ENCODE measurements around the gene ARID4A.
"Not testable (repeated sequence)": the region's sequence is repeated elsewhere in the genome, so short reads cannot be mapped to it uniquely, and the experiment has no call there.

Gene ARID4A

GRCh38 chr14:58292187-58292586 lies 6.2 kb upstream of the ARID4A start:
- no peak for DNase-seq

DNA sequence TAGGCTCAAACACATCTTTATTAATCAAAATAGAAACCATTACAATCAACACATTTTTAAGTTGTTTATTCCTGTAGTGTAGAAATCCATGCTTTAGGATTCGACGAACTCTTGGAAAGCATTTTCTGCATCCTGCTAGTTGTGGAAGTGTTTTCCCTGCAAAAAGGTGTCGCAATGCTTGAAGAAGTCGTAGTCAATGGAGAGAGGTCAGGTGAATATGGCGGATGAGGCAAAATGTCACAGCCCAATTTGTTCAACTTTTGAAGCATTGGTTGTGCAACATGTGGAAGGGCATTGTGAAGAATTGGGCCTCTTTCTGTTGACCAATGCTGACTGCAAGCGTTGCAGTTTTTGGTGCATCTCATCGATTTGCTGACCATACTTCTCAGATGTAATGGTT lies 4.2 kb upstream of the ARID4A start:
- DNase-seq: no peak

DNA sequence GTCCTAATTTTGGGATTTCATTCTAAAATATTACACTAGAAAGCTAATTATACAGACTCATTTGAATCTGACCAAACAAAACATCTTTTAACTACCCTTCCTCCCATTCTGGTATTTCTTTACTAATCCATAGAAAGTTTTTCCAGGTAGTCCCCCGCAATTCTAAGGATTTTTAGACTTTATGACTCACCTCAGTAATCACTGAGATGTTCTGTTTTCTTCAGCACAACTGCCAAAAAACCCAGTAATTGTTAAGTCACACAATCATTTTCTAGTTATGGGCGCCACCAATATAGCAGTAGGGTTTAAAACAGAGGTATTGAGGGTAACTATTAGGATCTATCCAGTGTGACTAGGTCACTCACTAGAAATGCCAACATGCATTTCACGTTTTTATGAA lies 1.6 kb upstream of the ARID4A start:
- DNase-seq: no peak

- no peak for DNase-seq
These were observed 968 bp upstream of the ARID4A start for GRCh38 chr14:58297412-58297761.

DNA sequence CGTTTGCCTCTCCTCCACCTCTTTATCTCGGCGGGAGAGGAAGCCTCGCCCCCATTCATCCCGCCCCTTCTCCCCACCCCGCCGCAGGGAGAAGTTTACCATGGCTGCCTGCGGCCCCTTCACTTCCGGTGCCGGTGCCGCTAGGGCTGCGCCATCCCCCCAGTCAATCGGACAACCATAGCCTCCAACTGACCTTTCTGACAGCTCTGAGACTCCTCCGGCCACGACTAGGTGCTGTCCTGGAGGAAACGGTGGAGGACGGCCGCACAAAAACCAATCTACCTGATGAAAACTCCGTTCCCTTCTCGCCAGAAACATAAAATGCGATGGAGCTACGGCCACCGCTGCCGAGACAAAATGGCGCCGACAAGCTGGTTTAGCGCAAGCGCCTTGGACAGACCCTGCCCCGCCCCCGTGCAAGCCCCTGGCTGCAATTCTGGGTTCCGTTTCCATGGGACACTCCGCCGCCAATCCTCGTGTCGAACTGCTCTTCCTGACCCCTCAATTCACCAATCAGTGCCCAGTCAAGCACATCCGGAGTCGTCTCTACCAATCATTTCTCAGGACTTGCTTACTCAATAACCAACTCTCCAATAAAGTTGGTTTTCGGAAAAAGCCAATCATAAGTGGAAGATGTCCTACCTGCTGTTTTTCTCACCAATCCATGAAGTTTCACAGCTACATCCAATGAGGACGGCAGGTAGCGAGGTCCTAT lies 436 bp upstream of the ARID4A start:
- DNase-seq: peak; percentile 100

- DNase-seq: peak; percentile 63
These were observed 1.3 kb downstream of the ARID4A start for GRCh38 chr14:58299401-58300330.

GRCh38 chr14:58301416-58301815 lies 3.1 kb downstream of the ARID4A start:
- DNase-seq: no peak

- no peak for DNase-seq
These were observed 7.4 kb downstream of the ARID4A start for GRCh38 chr14:58305730-58306129.

DNA sequence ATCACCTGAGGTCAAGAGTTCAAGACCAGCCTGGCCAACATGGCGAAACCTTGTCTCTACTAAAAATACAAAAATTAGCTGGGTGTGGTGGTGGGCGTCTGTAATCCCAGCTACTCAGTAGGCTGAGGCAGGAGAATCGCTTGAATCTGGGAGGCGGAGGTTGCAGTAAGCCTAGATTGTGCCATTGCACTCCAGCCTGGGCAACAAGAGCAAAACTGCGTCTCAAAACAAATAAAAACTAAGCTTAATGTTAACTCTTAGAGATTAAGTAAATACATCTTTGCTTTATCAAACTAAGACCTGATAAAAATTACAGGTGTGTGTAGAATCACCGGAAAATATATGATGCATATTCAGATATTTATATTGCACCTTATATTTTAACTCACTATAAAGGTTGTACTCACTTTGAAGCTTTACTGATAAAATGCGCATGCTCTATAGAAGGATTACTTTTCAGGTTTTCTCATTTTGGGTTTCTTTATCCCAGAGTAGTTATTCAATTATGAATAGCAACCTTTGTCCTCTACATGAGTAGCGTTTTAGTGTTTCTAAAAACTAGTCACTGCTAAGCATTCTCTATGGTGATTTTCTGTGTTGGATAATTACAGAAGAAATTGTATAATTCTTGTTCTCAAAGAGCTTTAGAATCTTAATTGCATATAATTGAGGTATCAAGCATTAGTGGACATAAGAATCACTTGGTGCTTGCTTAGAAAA lies 9.4 kb downstream of the ARID4A start:
- DNase-seq: no peak

- DNase-seq: no peak
These were observed 10.7 kb downstream of the ARID4A start for GRCh38 chr14:58309086-58309485.

DNA sequence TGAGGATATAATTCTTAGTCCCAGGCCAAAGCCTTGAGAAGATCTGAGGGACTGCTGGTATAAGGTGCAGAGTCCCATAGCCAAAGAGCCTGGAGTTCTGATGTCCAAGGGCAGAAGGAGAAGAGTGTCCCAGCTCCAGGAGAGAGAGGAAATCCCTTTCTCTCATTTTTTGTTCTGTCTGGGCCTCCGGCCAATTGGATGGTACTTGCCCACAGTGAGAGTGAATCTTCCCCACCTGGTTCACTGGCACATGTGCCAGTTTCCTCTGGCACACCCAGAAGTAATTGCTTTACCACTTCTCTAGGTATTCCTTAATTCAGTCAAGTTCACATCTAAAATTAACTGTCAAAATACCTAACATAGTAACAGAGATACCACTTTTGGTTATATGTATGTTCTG lies 15.3 kb downstream of the ARID4A start:
- no peak for DNase-seq

DNA sequence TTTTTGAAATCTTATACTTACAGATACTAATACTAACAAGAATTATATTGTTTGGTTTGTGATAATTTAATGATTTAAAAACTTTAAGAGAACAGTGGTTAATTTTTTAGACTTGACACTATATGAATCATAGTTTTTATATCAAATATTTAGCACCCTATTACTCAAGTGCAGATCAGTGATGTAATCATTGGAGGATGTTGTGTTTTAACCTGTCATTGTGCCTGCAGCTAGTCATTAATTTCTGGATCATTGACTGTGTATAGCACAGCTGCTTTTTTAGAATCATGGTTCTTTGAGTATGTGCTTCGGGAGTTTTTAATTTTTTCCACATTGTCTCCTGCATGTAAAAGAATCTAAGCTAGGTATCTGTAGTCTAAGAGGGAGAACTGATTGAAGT lies 17.3 kb downstream of the ARID4A start:
- no peak for DNase-seq

DNA sequence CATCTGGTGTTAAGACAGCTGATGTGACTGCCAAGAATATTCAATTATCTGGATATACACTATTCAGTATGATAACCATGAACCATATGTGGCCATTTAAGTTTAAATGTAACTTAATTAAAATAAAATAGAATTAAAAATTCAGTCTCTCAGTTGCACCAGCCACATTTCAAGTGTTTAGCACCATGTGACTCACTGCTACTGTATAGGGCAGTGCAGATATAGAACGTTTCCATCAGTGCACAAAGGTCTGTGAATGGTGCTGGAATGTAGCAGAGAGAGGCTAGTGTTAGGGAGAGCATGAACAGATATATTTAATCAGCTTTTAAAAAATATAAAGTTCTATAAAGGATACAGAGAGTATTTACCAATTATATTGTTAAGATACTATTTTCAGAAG lies 28.7 kb downstream of the ARID4A start:
- no peak for DNase-seq

- peak; percentile 61 for DNase-seq
These were observed 32.8 kb downstream of the ARID4A start for GRCh38 chr14:58331111-58331510.

- DNase-seq: no peak
These were observed 34.2 kb downstream of the ARID4A start for GRCh38 chr14:58332561-58332960.

GRCh38 chr14:58339666-58340065 lies 41.3 kb downstream of the ARID4A start:
- DNase-seq: not testable (repeated sequence)

- no peak for DNase-seq
These were observed 42.9 kb downstream of the ARID4A start for GRCh38 chr14:58341152-58341748.

GRCh38 chr14:58343535-58343934 lies 45.2 kb downstream of the ARID4A start:
- not testable (repeated sequence) for DNase-seq

DNA sequence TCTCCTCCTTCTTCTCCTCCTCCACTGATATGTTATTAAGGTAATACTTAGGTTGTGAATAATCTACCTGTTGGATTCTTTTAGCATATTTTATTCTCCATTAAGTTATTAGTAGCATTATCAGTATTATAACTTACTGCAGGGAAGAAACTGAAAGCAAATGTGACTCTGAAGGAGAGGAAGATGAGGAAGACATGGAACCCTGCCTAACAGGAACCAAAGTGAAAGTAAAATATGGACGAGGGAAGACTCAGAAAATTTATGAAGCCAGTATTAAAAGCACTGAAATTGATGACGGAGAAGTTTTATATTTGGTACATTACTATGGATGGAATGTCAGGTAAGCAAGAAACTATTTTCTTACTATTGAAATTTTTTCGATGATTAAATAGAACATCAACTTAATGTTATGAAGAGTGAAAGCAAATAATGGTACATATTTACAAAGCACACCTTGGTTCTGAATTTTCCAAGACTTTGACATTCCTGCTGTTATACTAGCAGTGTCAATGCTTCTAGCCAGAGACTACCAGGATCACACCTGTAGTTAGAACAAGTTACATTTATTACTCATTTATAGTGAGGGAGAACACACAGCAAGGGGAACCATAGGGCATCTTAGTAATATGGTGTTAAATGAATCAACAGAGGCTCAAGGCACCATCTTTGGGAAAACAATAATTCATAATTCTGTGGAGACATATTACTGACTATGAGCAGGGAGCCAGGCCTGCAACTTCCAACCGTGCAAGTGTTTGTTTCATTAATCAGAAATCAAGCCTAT lies 55.4 kb downstream of the ARID4A start:
- DNase-seq: no peak

- DNase-seq: no peak
These were observed 56.5 kb downstream of the ARID4A start for GRCh38 chr14:58354808-58355207.

GRCh38 chr14:58356268-58356667 lies 57.9 kb downstream of the ARID4A start:
- DNase-seq: no peak

- not testable (repeated sequence) for DNase-seq
These were observed 63.9 kb downstream of the ARID4A start for GRCh38 chr14:58362272-58362671.
